NCI-H2107 treated with DMSO at 0.1 percent for 48 hours (cell line): Measurements from ENCODE around the gene CPED1.
"Not testable (repeated sequence)": the region's sequence is repeated elsewhere in the genome, so short reads cannot be mapped to it uniquely, and the experiment has no call there.

ENCODE experiments used
- DNase-seq: peaks from one replicate; lab custom pipeline; 2025; ENCODE audit not compliant: unreplicated experiment; lab: John Stamatoyannopoulos, UW

Gene CPED1

DNA sequence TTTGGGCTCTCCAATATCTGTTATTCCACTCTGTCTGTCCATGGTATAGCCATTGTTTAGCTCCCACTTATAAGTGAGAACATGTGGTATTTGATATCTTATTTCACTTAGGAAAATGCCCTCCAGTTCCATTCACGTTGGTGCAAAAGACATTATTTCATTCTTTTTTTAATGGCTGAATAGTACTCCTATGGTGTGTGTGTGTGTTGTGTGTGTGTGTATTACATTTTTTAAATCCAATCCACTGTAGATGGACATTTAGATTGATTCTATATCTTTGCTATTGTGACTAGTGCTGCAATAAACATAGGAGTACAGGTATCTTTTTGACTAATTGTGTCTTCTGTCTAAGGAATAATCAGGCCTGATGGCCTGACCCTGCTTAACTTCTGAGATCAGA is 7.4 kb upstream of the CPED1 start:
- DNase-seq = no peak

- DNase-seq = no peak
Observed at GRCh38 chr7:120981888-120982615, 6.5 kb upstream of the CPED1 start.

- DNase-seq = not testable (repeated sequence)
Observed at GRCh38 chr7:120983592-120983991, 4.9 kb upstream of the CPED1 start.

GRCh38 chr7:120984406-120984805 is 4.1 kb upstream of the CPED1 start:
- DNase-seq = no peak

- no peak for DNase-seq
Observed at GRCh38 chr7:120985130-120985758, 3.3 kb upstream of the CPED1 start.

- no peak for DNase-seq
Observed at GRCh38 chr7:120985839-120986238, 2.7 kb upstream of the CPED1 start.

DNA sequence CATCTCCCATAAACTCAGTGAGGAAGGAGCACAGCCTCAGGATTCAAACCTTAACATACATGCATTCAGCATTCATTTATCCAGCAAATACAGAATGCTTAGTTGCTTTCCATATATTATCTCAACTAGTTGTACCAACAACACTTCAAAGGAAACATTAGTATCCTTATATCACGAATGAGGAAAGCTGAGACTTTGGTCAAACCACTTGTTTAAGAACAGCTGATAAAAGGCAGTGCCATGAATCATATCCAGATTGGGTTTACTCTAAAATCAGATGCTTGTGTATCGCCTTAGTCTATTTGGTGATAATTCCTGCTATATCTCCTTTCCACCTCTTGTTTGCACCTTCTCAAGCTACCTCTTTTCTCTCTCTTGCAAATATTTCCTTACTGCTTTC is 1.9 kb upstream of the CPED1 start:
- no peak for DNase-seq

- DNase-seq = no peak
Observed at GRCh38 chr7:120987280-120987679, 1.2 kb upstream of the CPED1 start.

DNA sequence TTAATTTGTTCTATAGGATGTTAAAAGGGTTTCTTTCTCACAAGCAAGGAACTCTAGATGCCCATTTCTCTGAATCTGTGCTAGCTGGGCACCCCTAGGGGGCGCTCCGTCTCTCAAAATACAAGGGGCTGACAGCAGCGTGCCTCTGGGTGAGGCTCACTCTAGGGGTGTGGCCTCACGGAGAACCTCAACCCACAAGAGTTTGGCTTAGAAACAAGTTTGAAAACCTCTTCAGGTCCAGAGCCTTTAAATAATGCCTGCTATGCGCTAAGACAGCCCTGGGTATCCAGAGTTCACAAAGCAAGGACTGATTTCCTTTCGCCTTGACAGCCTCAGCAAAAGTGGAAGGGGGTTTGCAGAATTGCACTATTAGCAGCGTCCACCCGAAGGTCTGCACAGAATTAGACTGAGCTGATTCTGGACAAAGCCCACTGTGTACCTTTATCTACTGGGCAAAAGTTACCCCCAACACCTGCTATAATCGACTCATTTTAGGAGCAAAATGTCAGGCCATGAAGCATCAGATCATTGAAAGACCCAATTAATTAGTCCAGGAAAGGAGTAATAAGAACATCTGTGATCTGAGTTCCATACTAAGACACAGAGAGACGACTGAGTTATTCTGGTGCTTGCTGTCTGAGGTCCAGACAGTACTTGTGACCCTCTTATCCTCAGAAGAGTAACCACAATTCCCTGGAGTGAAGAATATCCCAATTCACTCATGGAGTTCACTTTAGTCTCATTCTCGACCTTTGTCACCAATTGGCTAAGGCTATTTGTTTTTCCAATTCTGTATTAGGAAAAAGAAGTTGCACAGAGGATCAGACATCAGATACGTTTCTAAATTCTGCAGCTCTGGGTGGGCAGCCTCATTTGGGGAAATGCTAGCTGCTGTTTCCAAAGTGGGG is 574 bp upstream of the CPED1 start:
- peak; percentile 58 for DNase-seq

DNA sequence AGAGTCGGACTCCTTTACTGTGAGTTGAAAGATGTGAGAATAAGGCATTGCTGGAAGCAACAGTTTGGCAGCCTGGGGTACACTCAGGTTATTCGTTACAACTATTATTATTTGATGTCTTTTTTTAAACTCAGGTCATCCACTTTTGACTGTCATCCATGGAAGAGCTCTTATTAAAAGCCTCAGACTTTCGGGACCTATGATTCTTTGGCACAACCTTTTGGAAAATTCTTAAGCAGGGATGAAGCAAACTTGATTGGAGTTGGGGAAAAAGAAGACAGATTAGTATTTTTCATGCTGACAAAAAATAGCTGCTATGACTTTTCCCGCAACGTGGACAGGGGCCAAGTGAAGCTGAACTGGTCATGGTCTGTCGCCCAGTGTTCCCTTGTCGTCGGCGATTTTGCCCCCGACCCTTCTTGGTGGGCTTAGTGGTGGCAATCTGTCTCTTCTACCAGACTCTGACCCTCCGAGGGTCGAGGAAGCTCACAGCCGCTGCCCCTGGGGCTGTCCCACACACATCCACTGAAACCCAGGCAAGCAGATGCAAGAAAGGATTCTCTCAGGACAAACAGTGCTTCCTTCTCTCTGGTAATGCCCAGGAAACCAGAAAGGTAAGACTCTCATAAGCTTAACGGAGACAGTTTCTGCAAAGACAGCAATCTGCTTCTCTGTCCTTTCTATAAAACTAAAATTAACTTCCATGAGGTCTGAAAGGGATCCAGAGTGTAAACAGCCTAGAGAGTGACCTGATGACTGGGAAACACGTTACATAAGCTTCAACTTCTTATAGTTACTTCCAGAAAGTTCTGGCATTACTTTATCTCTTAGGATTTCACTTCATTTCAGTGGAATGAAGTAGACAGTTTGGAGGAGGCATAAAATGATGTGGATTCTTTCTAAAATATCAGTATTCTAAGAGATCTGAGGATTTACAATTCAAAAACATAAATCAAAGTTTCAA is 1.0 kb downstream of the CPED1 start:
- no peak for DNase-seq

DNA sequence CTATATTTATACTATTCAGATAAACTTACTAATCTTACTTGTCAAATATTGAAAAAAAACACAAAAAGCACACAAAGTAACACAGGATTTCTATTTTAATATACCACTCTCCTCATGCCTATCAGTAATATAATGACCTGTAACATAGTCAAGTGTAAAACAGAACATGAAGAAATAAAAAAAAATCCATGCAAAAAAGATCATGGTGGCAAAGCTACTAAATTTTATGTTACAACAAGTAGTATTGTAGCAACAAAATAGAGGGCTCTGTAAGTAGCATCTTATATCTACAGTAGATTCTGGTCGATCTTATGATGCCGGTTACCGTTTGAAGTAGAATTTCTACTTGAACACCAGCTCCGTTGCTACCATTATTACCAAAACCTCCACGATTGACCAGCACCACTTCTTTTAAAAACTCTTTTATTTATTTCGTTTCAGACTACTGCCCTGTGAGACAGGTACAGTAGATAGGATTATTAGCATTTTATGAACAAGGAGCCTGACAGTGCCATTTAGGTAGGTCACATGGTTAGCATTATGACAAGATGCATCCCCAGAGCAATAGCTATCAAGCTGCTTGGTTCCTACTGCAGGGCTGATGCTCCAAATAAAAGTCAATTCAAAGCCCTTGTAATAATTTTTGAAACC is 2.1 kb downstream of the CPED1 start:
- no peak for DNase-seq

- DNase-seq = no peak
Observed at GRCh38 chr7:120991161-120991560, 2.6 kb downstream of the CPED1 start.

GRCh38 chr7:120991581-120991980 is 3.1 kb downstream of the CPED1 start:
- no peak for DNase-seq

DNA sequence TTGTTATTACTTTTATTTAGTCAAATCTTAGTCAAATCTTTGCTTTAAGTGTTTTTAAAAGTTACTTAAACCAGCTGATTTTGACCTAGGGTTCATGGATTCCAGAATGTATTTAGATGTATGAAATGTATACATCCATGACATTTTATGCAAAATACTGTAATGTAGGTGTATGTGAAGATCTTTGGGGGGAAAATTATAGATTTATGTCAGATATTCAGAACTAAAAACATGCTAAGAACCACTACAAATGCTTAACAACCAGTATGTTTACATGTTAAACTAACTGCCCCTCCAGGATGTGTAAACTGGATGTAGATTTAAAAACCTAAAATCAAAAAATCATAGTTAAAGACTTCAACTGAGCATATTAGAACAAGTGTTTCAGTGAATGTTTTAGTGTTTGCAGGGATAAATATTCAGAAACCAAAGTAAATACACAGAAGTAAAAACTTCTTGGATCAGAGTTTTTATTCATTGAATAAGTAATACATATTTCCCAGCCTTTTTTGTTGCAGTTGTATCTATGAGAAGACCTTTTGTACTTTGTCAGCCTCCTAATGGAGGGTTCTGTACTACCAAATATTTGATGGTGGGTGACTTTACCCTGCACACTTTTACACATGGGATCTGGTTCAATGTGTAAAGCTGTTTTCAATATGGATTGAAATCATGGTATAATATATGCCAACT is 3.9 kb downstream of the CPED1 start:
- no peak for DNase-seq

DNA sequence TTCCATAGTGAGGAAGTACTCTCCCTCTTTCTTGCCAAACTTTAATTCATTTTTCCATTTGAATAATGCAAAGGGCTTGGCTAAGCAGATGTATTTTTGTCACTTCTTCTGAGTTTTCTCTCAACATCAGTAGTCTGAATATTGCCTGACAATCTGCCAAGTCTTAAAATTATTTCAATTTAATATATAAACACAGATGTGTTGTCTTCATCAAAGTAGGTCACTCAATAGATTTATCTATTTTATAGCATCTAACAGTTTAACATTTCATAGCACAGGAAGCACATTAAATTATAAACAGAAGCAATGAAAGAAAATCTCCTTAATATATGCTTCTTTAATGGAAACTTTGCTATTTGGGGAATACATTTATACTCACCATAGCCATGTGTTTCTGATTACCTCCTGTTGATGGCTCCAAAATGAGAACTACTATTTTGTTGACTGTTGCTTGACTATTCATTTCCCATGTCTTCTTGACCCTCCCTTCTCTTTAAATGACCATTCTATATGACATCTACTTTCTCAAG is 4.5 kb downstream of the CPED1 start:
- DNase-seq = no peak

DNA sequence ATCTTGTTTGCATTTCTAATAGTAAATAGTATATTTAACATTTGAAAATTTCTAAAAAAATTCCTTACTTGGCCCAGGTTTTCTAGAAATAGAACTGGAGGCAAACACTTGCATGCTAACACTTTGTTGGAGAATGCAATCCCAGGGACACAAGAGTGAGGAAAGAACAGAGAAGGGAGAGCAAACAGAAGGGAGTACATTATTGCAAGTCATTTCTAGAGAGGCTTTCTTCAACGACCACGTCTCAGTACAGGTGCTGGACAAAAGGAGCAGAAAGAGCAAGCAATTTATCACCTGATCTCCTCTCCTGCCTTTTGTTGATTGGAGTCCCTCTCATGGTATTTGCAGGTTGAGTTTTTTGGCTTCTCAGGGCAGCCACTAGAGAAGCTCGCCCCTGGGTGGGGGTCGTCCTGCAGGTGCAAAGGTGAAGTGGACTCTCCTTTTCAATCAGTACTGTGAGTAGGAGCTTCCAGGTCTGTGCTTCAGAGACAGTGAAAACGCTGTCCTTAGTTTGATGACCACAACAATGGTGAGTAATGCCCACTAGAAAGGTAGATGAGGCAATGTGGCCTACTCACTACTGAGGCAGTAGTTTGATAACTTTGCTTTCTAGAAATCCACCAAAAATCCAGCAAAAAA is 5.2 kb downstream of the CPED1 start:
- DNase-seq = no peak

GRCh38 chr7:120994512-120995410 is 6.2 kb downstream of the CPED1 start:
- no peak for DNase-seq

GRCh38 chr7:120995654-120996053 is 7.1 kb downstream of the CPED1 start:
- no peak for DNase-seq
